WTC11 (cell line): ENCODE results near the gene CDK16. TPM values are rescaled to one million over a fixed set of nuclear protein-coding genes. Genes with fewer than 3 reads are reported as not detected.

Experiments used
- ATAC-seq: fragments of 200-7000 bp; cut with Tn5 transposase; 2 replicates; pipeline ENCODE4 v1.10.0; 2021; ENCODE audit warnings: mild to moderate bottlenecking, moderate library complexity
- CTCF ChIA-PET: fragments of 300-600 bp; sonication (Branson Sonifier 250); formaldehyde crosslinking; loops from one replicate; lab custom pipeline; 2021; ENCODE audit warnings: antibody characterized with exemption; lab: Charles Lee
- POLR2A ChIA-PET: fragments of 350-600 bp; sonication (Branson Sonifier 250); formaldehyde crosslinking; loops from one replicate; lab custom pipeline; 2021; ENCODE audit warnings: antibody characterized with exemption; lab: Charles Lee
- DNase-seq: peaks from one replicate; pipeline ENCODE4 v3.0.0; 2021; ENCODE audit warnings: low spot score
- H3K27ac Mint-ChIP-seq: 2 replicates; pipeline ENCODE4 v1.8.0; 2021; ENCODE audit warnings: mixed read lengths
- H3K27me3 Mint-ChIP-seq: 2 replicates; pipeline ENCODE4 v1.8.0; 2021; ENCODE audit warnings: low read depth, mild to moderate bottlenecking, moderate library complexity, mixed read lengths
- H3K36me3 Mint-ChIP-seq: 2 replicates; pipeline ENCODE4 v1.8.0; 2021; ENCODE audit warnings: mixed read lengths
- H3K4me1 Mint-ChIP-seq: 2 replicates; pipeline ENCODE4 v1.8.0; 2022; ENCODE audit warnings: mixed read lengths
- H3K4me3 Mint-ChIP-seq: 2 replicates; pipeline ENCODE4 v1.8.0; 2021; ENCODE audit warnings: mild to moderate bottlenecking, moderate library complexity, mixed read lengths
- H3K9me3 Mint-ChIP-seq: 2 replicates; pipeline ENCODE4 v1.8.0; 2021; ENCODE audit warnings: mixed read lengths
- ATF3 ChIP-seq: sonication (generic); formaldehyde crosslinking; conservative IDR thresholded peaks from 2 replicates; pipeline ENCODE4 v1.8.1; 2022; ENCODE audit warnings: mild to moderate bottlenecking, missing genetic modification reagents
- CREM ChIP-seq: sonication (generic); formaldehyde crosslinking; IDR thresholded peaks from 2 replicates; pipeline ENCODE4 v1.8.1; 2022; ENCODE audit warnings: mild to moderate bottlenecking, missing genetic modification reagents, moderate library complexity
- FOXK1 ChIP-seq: sonication (generic); formaldehyde crosslinking; IDR thresholded peaks from 2 replicates; pipeline ENCODE4 v1.8.0; 2022; ENCODE audit warnings: mild to moderate bottlenecking, moderate library complexity, missing genetic modification reagents
- KAT7 ChIP-seq: sonication (generic); formaldehyde crosslinking; IDR thresholded peaks from 2 replicates; pipeline ENCODE4 v1.8.1; 2023; ENCODE audit warnings: missing genetic modification reagents, mild to moderate bottlenecking, borderline replicate concordance
- NFATC4 ChIP-seq: fragments of 250-450 bp; sonication (Bioruptor Pico); IDR thresholded peaks from 2 replicates; pipeline ENCODE4 v1.9.0; 2021; ENCODE audit warnings: mild to moderate bottlenecking
- NFE2L1 ChIP-seq: sonication (generic); formaldehyde crosslinking; IDR thresholded peaks from 2 replicates; pipeline ENCODE4 v1.8.1; 2023; ENCODE audit warnings: missing genetic modification reagents
- NR3C1 ChIP-seq: sonication (generic); formaldehyde crosslinking; conservative IDR thresholded peaks from 2 replicates; pipeline ENCODE4 v1.8.1; 2023; ENCODE audit warnings: low read depth, mild to moderate bottlenecking, missing genetic modification reagents
- PRRX2 ChIP-seq: fragments of 250-450 bp; sonication (Bioruptor Pico); IDR thresholded peaks from 2 replicates; pipeline ENCODE4 v1.8.0; 2021; ENCODE audit warnings: mild to moderate bottlenecking
- RORB ChIP-seq: fragments of 250-450 bp; sonication (Bioruptor Pico); IDR thresholded peaks from 2 replicates; pipeline ENCODE4 v1.9.0; 2021; ENCODE audit warnings: mild to moderate bottlenecking
- SMAD3 ChIP-seq: sonication (generic); formaldehyde crosslinking; IDR thresholded peaks from 2 replicates; pipeline ENCODE4 v1.8.0; 2022; ENCODE audit warnings: missing genetic modification reagents, mild to moderate bottlenecking, borderline replicate concordance
- ZBTB43 ChIP-seq: sonication (generic); formaldehyde crosslinking; IDR thresholded peaks from 2 replicates; pipeline ENCODE4 v1.8.1; 2023; ENCODE audit warnings: mild to moderate bottlenecking, missing genetic modification reagents
- ZNF121 ChIP-seq: sonication (generic); formaldehyde crosslinking; IDR thresholded peaks from 2 replicates; pipeline ENCODE4 v1.8.0; 2023; ENCODE audit warnings: missing genetic modification reagents
- ZNF138 ChIP-seq: sonication (generic); formaldehyde crosslinking; conservative IDR thresholded peaks from 2 replicates; pipeline ENCODE4 v1.8.1; 2022; ENCODE audit warnings: mild to moderate bottlenecking, moderate library complexity, missing genetic modification reagents
- ZNF425 ChIP-seq: fragments of 250-450 bp; sonication (Bioruptor Pico); conservative IDR thresholded peaks from 2 replicates; pipeline ENCODE4 v1.9.0; 2021; ENCODE audit warnings: mild to moderate bottlenecking
- total RNA-seq: library from RNA; stranded (reverse); gene quantifications from 3 replicates; pipeline ENCODE4 v1.2.3, GENCODE V29; 2021
- TF ChIP-seq, protein P1 (sequence below): fragments of 200-600 bp; IDR thresholded peaks from 2 replicates; pipeline ENCODE4 v1.8.0; 2022; ENCODE audit warnings: antibody characterized with exemption
- TF ChIP-seq, protein P2 (sequence below): sonication (generic); formaldehyde crosslinking; IDR thresholded peaks from 2 replicates; pipeline ENCODE4 v1.8.0; 2023; ENCODE audit warnings: mild to moderate bottlenecking, missing genetic modification reagents
- TF ChIP-seq, protein P3 (sequence below): sonication (generic); formaldehyde crosslinking; IDR thresholded peaks from 2 replicates; pipeline ENCODE4 v1.8.0; 2022; ENCODE audit warnings: missing genetic modification reagents
- TF ChIP-seq, protein P4 (sequence below): sonication (generic); formaldehyde crosslinking; IDR thresholded peaks from 2 replicates; pipeline ENCODE4 v1.8.1; 2022; ENCODE audit warnings: mild to moderate bottlenecking, missing genetic modification reagents, moderate library complexity, borderline replicate concordance
- TF ChIP-seq, protein P5 (sequence below): sonication (generic); formaldehyde crosslinking; conservative IDR thresholded peaks from 2 replicates; pipeline ENCODE4 v1.8.1; 2023; ENCODE audit warnings: mild to moderate bottlenecking, low read depth, missing genetic modification reagents, moderate library complexity

The CDK16 gene
- total RNA-seq, 1 experiment from 2014 or later, result 130 TPM

GRCh38 chrX:47210661-47211425 is 7.6 kb upstream of the CDK16 start:
- no peaks in the 10 kb centered on the region for H3K27me3 Mint-ChIP-seq
- peaks cover 88% of the 10 kb centered on the region for H3K36me3 Mint-ChIP-seq
- no peaks in the 10 kb centered on the region; the same call in 1 of the 2 replicates for H3K4me1 Mint-ChIP-seq
- DNase-seq, result no peak
- POLR2A ChIA-PET, result no interaction called here
- no peak overlapping the region; the same call in 1 of the 2 replicates for H3K27ac Mint-ChIP-seq
- CTCF ChIA-PET, result no interaction called here
- H3K4me3 Mint-ChIP-seq, result no peak overlapping the region
- ATAC-seq, result no peak
- H3K9me3 Mint-ChIP-seq, result no peaks in the 10 kb centered on the region
- TF ChIP-seq SMAD3 (CRISPR knock-in tag) (no peak), ZNF138 (CRISPR knock-in tag) (no peak), PRRX2 (CRISPR knock-in tag) (no peak), ZNF121 (CRISPR knock-in tag) (no peak), NFATC4 (CRISPR knock-in tag) (no peak), KAT7 (no peak), ATF3 (no peak), NFE2L1 (CRISPR knock-in tag) (no peak), NR3C1 (CRISPR knock-in tag) (no peak), CREM (CRISPR knock-in tag) (no peak), RORB (CRISPR knock-in tag) (no peak), ZBTB43 (CRISPR knock-in tag) (no peak), FOXK1 (CRISPR knock-in tag) (no peak), ZNF425 (CRISPR knock-in tag) (no peak)
- TF ChIP-seq, protein P1, sequence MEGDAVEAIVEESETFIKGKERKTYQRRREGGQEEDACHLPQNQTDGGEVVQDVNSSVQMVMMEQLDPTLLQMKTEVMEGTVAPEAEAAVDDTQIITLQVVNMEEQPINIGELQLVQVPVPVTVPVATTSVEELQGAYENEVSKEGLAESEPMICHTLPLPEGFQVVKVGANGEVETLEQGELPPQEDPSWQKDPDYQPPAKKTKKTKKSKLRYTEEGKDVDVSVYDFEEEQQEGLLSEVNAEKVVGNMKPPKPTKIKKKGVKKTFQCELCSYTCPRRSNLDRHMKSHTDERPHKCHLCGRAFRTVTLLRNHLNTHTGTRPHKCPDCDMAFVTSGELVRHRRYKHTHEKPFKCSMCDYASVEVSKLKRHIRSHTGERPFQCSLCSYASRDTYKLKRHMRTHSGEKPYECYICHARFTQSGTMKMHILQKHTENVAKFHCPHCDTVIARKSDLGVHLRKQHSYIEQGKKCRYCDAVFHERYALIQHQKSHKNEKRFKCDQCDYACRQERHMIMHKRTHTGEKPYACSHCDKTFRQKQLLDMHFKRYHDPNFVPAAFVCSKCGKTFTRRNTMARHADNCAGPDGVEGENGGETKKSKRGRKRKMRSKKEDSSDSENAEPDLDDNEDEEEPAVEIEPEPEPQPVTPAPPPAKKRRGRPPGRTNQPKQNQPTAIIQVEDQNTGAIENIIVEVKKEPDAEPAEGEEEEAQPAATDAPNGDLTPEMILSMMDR, result no peak
- TF ChIP-seq, protein P2, sequence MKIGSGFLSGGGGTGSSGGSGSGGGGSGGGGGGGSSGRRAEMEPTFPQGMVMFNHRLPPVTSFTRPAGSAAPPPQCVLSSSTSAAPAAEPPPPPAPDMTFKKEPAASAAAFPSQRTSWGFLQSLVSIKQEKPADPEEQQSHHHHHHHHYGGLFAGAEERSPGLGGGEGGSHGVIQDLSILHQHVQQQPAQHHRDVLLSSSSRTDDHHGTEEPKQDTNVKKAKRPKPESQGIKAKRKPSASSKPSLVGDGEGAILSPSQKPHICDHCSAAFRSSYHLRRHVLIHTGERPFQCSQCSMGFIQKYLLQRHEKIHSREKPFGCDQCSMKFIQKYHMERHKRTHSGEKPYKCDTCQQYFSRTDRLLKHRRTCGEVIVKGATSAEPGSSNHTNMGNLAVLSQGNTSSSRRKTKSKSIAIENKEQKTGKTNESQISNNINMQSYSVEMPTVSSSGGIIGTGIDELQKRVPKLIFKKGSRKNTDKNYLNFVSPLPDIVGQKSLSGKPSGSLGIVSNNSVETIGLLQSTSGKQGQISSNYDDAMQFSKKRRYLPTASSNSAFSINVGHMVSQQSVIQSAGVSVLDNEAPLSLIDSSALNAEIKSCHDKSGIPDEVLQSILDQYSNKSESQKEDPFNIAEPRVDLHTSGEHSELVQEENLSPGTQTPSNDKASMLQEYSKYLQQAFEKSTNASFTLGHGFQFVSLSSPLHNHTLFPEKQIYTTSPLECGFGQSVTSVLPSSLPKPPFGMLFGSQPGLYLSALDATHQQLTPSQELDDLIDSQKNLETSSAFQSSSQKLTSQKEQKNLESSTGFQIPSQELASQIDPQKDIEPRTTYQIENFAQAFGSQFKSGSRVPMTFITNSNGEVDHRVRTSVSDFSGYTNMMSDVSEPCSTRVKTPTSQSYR (CRISPR knock-in tag), result no peak
- TF ChIP-seq, protein P3, sequence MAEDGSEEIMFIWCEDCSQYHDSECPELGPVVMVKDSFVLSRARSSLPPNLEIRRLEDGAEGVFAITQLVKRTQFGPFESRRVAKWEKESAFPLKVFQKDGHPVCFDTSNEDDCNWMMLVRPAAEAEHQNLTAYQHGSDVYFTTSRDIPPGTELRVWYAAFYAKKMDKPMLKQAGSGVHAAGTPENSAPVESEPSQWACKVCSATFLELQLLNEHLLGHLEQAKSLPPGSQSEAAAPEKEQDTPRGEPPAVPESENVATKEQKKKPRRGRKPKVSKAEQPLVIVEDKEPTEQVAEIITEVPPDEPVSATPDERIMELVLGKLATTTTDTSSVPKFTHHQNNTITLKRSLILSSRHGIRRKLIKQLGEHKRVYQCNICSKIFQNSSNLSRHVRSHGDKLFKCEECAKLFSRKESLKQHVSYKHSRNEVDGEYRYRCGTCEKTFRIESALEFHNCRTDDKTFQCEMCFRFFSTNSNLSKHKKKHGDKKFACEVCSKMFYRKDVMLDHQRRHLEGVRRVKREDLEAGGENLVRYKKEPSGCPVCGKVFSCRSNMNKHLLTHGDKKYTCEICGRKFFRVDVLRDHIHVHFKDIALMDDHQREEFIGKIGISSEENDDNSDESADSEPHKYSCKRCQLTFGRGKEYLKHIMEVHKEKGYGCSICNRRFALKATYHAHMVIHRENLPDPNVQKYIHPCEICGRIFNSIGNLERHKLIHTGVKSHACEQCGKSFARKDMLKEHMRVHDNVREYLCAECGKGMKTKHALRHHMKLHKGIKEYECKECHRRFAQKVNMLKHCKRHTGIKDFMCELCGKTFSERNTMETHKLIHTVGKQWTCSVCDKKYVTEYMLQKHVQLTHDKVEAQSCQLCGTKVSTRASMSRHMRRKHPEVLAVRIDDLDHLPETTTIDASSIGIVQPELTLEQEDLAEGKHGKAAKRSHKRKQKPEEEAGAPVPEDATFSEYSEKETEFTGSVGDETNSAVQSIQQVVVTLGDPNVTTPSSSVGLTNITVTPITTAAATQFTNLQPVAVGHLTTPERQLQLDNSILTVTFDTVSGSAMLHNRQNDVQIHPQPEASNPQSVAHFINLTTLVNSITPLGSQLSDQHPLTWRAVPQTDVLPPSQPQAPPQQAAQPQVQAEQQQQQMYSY (CRISPR knock-in tag), result no peak
- TF ChIP-seq, protein P4, sequence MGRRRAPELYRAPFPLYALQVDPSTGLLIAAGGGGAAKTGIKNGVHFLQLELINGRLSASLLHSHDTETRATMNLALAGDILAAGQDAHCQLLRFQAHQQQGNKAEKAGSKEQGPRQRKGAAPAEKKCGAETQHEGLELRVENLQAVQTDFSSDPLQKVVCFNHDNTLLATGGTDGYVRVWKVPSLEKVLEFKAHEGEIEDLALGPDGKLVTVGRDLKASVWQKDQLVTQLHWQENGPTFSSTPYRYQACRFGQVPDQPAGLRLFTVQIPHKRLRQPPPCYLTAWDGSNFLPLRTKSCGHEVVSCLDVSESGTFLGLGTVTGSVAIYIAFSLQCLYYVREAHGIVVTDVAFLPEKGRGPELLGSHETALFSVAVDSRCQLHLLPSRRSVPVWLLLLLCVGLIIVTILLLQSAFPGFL (CRISPR knock-in tag), result no peak
- TF ChIP-seq, protein P5, sequence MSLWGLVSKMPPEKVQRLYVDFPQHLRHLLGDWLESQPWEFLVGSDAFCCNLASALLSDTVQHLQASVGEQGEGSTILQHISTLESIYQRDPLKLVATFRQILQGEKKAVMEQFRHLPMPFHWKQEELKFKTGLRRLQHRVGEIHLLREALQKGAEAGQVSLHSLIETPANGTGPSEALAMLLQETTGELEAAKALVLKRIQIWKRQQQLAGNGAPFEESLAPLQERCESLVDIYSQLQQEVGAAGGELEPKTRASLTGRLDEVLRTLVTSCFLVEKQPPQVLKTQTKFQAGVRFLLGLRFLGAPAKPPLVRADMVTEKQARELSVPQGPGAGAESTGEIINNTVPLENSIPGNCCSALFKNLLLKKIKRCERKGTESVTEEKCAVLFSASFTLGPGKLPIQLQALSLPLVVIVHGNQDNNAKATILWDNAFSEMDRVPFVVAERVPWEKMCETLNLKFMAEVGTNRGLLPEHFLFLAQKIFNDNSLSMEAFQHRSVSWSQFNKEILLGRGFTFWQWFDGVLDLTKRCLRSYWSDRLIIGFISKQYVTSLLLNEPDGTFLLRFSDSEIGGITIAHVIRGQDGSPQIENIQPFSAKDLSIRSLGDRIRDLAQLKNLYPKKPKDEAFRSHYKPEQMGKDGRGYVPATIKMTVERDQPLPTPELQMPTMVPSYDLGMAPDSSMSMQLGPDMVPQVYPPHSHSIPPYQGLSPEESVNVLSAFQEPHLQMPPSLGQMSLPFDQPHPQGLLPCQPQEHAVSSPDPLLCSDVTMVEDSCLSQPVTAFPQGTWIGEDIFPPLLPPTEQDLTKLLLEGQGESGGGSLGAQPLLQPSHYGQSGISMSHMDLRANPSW (CRISPR knock-in tag), result no peak
